ENCODE measurements around the gene OXSR1.

Gene OXSR1

DNA sequence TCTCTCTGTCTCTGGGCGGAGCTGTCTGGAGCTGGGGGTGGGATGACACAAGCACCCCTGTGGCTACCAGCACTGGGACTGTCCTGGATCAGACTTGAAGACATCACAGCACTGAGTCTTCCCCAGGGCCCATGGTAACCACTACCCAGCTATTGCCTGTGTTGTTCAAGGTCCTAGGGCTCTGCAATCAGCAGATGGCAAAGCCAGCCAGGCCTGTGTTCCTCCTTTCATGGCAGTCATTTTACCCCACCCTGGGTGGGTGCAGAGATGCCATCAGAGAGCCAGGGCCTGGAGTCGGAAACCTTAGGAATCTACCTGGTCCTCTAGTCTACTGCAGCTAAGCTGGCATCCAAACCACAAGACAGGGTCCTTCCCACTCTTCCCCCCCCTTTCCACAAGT lies 38.4 kb downstream of the OXSR1 start:
- TF ChIP-seq, protein P1, sequence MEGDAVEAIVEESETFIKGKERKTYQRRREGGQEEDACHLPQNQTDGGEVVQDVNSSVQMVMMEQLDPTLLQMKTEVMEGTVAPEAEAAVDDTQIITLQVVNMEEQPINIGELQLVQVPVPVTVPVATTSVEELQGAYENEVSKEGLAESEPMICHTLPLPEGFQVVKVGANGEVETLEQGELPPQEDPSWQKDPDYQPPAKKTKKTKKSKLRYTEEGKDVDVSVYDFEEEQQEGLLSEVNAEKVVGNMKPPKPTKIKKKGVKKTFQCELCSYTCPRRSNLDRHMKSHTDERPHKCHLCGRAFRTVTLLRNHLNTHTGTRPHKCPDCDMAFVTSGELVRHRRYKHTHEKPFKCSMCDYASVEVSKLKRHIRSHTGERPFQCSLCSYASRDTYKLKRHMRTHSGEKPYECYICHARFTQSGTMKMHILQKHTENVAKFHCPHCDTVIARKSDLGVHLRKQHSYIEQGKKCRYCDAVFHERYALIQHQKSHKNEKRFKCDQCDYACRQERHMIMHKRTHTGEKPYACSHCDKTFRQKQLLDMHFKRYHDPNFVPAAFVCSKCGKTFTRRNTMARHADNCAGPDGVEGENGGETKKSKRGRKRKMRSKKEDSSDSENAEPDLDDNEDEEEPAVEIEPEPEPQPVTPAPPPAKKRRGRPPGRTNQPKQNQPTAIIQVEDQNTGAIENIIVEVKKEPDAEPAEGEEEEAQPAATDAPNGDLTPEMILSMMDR (conservative IDR thresholded peaks at IDR 0.05; ENCODE audit: low read depth, low read length), result no peak
- no peak for DNase-seq (ENCODE audit: low read depth)
- no peak overlapping the region for H3K4me3 ChIP-seq (ENCODE audit: low read depth, low read length)

DNA sequence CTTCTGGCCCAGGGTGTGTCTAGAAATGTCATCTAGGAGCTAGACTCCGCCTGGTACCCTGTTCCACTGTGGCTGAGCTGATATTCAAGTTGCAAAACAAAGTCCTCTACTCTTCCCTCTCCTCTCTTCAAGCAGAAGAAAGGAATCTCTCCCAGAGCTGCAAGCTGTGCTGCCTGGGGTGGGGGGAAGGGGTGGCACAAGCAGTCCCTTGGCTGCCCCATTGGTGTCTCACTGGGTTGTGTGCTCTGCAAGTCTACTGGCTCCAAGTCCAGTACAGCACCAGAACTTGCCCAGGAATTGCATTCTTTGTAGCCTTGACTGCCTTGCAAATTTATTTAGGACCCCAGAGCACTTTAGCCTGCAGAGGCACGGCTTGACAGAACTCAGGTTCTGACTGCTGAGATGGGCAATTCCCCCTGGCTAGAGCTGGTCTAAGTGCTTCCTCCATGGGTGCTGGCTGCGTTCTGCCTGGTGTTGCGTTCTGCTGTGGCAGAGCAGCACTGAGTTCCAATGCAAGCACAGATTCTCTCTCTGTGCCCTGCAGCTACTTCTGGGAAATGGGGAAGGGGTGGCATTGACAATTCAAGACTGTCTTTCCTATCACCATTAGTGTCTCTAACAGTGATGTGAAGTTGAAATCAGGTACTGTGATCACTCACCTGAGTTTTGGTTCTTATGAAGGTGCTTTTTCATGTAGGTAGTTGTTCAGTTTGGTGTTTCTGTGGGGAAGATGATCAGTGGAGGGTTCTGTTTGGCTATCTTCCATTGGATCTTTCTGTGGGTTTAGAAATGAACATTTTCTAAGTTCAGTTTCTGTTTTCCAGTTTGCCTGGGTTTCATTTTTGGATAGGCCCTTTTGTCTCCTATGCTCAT lies 39.5 kb downstream of the OXSR1 start:
- TF ChIP-seq, protein P1 (conservative IDR thresholded peaks at IDR 0.05; ENCODE audit: low read depth, low read length), result no peak
- H3K4me3 ChIP-seq (ENCODE audit: low read depth, low read length), result no peak overlapping the region
- DNase-seq (ENCODE audit: low read depth), result no peak

DNA sequence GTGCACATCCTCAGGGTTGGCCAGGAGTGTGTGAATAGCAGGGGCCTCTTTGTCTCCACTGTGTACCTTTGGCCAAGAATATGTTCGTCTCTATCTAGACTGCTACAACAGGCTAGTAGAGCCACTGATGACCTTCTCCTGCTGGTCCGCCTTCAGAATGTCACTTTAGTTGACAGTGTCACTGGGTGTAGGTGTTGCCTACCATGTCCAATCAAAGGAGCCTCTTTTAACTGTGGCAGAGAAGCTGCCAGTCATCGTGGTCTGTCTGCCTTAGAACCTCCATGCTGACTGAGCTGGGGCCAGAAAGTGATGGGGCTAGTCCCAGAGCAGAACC lies 40.1 kb downstream of the OXSR1 start:
- DNase-seq (ENCODE audit: low read depth), result no peak
- TF ChIP-seq, protein P1 (conservative IDR thresholded peaks at IDR 0.05; ENCODE audit: low read depth, low read length), result no peak
- H3K4me3 ChIP-seq (ENCODE audit: low read depth, low read length), result no peak overlapping the region

DNA sequence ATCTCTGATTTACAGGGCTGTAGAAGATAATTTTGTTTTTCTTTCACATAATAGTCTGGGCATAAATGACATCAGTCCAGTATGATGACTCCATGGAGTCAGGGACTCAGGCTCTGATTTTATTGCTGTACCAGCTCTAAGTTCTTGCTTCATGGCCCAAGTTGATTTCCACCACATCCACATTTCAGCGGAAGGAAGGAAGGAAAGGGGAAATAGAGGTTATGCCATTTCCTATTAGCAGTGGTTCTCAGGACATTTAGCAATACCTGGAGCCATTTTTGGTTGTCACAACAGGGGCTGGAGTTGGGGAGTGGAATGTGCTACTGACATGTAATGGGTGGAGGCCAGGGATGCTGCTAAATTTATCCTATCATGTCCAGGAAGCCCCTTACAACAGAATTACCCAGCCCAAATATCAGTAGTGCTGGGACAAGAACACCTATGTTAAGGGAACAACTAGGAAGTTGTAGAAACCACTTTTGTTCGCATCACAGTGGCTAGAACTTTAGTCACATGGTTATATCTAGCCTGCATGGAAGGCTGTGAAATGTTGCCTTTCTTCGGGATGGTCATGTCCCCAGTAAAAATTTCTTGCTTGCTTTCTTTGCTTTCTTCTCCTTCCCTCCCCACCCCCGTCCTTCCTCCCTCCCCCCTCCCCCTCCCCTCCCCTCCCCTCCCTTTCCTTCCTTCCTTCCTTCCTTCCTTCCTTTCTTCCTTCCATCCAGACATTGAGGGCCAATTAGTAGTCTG lies 42.1 kb downstream of the OXSR1 start:
- H3K4me3 ChIP-seq (ENCODE audit: low read depth, low read length), result no peak overlapping the region
- TF ChIP-seq, protein P1 (conservative IDR thresholded peaks at IDR 0.05; ENCODE audit: low read depth, low read length), result no peak
- no peak for DNase-seq (ENCODE audit: low read depth)

DNA sequence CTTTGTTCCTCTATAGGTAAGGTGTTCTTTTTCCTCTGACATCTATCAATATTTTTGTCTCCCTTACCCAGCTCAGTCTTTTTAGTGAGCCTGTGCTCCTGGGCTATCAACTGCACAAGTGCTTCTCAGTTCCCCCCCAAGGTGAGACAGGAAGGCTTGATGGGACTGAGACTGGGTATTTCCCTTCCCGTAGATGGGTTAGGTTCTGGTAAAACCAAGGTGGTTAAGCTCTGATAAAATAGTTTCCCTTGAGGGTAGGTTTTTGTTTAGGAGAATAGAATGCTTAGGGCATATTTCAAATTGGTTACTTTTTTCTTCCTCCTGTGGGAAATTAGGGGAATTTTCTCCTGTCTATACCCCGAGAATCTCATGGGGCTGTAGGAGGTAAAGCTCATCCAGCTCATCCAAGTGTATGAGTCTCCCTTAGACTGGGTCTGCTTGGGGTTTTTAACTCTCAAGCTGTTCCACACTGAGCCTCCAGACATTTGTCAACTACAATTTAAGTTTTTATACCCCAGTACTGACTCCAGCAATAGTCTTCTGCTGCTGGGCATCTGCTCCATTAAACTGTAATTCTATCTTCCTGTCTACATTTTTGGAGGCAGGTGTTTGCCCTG lies 44.9 kb downstream of the OXSR1 start:
- no peak overlapping the region for H3K4me3 ChIP-seq (ENCODE audit: low read depth, low read length)
- DNase-seq (ENCODE audit: low read depth), result no peak
- TF ChIP-seq, protein P1 (conservative IDR thresholded peaks at IDR 0.05; ENCODE audit: low read depth, low read length), result no peak

DNA sequence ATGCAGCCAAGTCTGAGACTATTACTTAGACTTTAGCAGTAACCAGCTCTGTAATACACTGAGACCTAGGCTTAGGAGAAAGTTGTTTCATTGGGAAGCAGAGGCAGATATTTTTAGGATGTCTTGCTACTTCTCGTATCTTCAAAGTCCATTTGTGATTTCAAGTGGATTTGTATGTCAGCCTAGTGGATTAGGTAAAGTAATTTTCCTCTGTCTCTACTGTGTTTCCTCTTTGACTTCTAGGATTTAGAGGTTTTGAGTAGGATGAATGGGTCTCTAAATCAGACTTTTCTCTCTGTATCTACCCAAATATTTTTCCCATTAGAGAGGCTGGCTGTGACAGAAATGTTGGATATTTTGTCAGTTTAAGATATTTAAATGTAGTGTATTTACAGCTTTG lies 46.8 kb downstream of the OXSR1 start:
- TF ChIP-seq, protein P1 (conservative IDR thresholded peaks at IDR 0.05; ENCODE audit: low read depth, low read length), result no peak

More for the DNA sequence above, 46.8 kb downstream of the OXSR1 start:
- DNase-seq (ENCODE audit: low read depth), result no peak
- H3K4me3 ChIP-seq (ENCODE audit: low read depth, low read length), result no peak overlapping the region

All from choroid plexus epithelial cell (primary cell).